Measurements from ENCODE around the gene YAP1. TPM values are rescaled to one million over a fixed set of nuclear protein-coding genes. Genes with fewer than 3 reads are reported as not detected.

The YAP1 gene
- total and polyA plus RNA-seq, 4 donors: 3.7 to 65.6 (median 18.3) TPM

- TF ChIP-seq REST (IDR thresholded peaks at IDR 0.05): no peak
- TF ChIP-seq FOXA1 (IDR thresholded peaks at IDR 0.05): no peak
- no peak for TF ChIP-seq MAX (IDR thresholded peaks at IDR 0.05)
- no peak for TF ChIP-seq RAD21 (IDR thresholded peaks at IDR 0.05)
- TF ChIP-seq YY1 (IDR thresholded peaks at IDR 0.05): no peak
- no peak for TF ChIP-seq SP1 (IDR thresholded peaks at IDR 0.05)
- TF ChIP-seq FOXA2 (IDR thresholded peaks at IDR 0.05): no peak
Observed at GRCh38 chr11:102139081-102139498, 28.8 kb downstream of the YAP1 start (continued).

GRCh38 chr11:102142333-102142732 lies 32.1 kb downstream of the YAP1 start:
- Histone ChIP-seq H3K27me3 (ENCODE audit: control insufficient read depth in 4 of 4, insufficient read depth in 4 of 4, low read length in 3 of 4) (no peaks in the 10 kb centered on the region), H3K4me3 (ENCODE audit: low read depth in 1 of 3, low read length in 3 of 3) (no peak overlapping the region), H3K9ac (ENCODE audit: low read depth in 1 of 2, low read length in 2 of 2) (no peak overlapping the region), H3K9me3 (ENCODE audit: control insufficient read depth in 4 of 4, low read length in 3 of 4) (no peaks in the 10 kb centered on the region), H3K4me1 (ENCODE audit: control insufficient read depth in 4 of 4, insufficient read depth in 4 of 4, low read length in 3 of 4) (peaks cover 3 to 39% (median 18%) of the 10 kb centered on the region in 4 donors), H3K36me3 (ENCODE audit: control insufficient read depth in 4 of 4, insufficient read depth in 3 of 4, low read depth in 1 of 4, low read length in 3 of 4) (no peaks in the 10 kb centered on the region), H3K27ac (ENCODE audit: low read depth in 1 of 2, low read length in 2 of 2) (no peak overlapping the region)
- TF ChIP-seq SP1 (IDR thresholded peaks at IDR 0.05): no peak
- TF ChIP-seq RAD21 (IDR thresholded peaks at IDR 0.05): no peak
- TF ChIP-seq EGR1 (IDR thresholded peaks at IDR 0.05; ENCODE audit: low read depth in 2 of 2): no peak
- no peak for DNase-seq (ENCODE audit: low spot score)
- 85% methylated on average over 1 of the region's 1 CpG for WGBS

- no peaks in the 10 kb centered on the region for H3K36me3 ChIP-seq (ENCODE audit: control insufficient read depth in 4 of 4, insufficient read depth in 3 of 4, low read depth in 1 of 4, low read length in 3 of 4)
- H3K4me1 ChIP-seq (ENCODE audit: control insufficient read depth in 4 of 4, insufficient read depth in 4 of 4, low read length in 3 of 4): peaks cover 3 to 39% (median 18%) of the 10 kb centered on the region in 4 donors
- H3K9me3 ChIP-seq (ENCODE audit: control insufficient read depth in 4 of 4, low read length in 3 of 4): no peaks in the 10 kb centered on the region
- no peak for TF ChIP-seq YY1 (IDR thresholded peaks at IDR 0.05)
- TF ChIP-seq ZBTB33 (IDR thresholded peaks at IDR 0.05): no peak
- no peak for TF ChIP-seq HNF4A (conservative IDR thresholded peaks at IDR 0.05)
- no peak for TF ChIP-seq RXRA (IDR thresholded peaks at IDR 0.05)
- no peak for TF ChIP-seq FOXA1 (IDR thresholded peaks at IDR 0.05)
- no peak for TF ChIP-seq SP1 (IDR thresholded peaks at IDR 0.05)
- no peak for TF ChIP-seq ATF3 (IDR thresholded peaks at IDR 0.05)
- TF ChIP-seq HNF4G (IDR thresholded peaks at IDR 0.05): no peak
- no peak for TF ChIP-seq FOXA2 (IDR thresholded peaks at IDR 0.05)
- TF ChIP-seq REST (IDR thresholded peaks at IDR 0.05): no peak
- no peak for TF ChIP-seq TAF1 (conservative IDR thresholded peaks at IDR 0.05)
- no peak for TF ChIP-seq MAX (IDR thresholded peaks at IDR 0.05)
- TF ChIP-seq GABPA (IDR thresholded peaks at IDR 0.05 in 1 of 2, conservative IDR thresholded peaks at IDR 0.05 in 1 of 2): no peak
- TF ChIP-seq NR2F2 (IDR thresholded peaks at IDR 0.05): no peak
- TF ChIP-seq EGR1 (IDR thresholded peaks at IDR 0.05; ENCODE audit: low read depth in 2 of 2): no peak
- no peak for TF ChIP-seq CTCF (IDR thresholded peaks at IDR 0.05; ENCODE audit: low read depth, low read length, missing input control)
- no peak for TF ChIP-seq JUND (IDR thresholded peaks at IDR 0.05)
- H3K4me3 ChIP-seq (ENCODE audit: low read depth in 1 of 3, low read length in 3 of 3): no peak overlapping the region
- H3K9ac ChIP-seq (ENCODE audit: low read depth in 1 of 2, low read length in 2 of 2): no peak overlapping the region
- WGBS: 52% methylated on average over 1 of the region's 1 CpG
- H3K27ac ChIP-seq (ENCODE audit: low read depth in 1 of 2, low read length in 2 of 2): no peak overlapping the region
- H3K27me3 ChIP-seq (ENCODE audit: control insufficient read depth in 4 of 4, insufficient read depth in 4 of 4, low read length in 3 of 4): no peaks in the 10 kb centered on the region
- DNase-seq (ENCODE audit: low spot score): no peak
Observed at GRCh38 chr11:102143867-102144266, 33.6 kb downstream of the YAP1 start.

Data from liver (tissue), 9 donors.